ENCODE measurements around the gene RHOF.
A peak's percentile ranks its signal among the peaks of the same experiment; 100 is the strongest.

The RHOF gene

GRCh38 chr12:121804417-121805111, 11.1 kb upstream of the RHOF start:
- DNase-seq: peak; percentile 68

GRCh38 chr12:121803861-121804416, 10.5 kb upstream of the RHOF start, which contains the start of gene SETD1B:
Gene SETD1B, plus strand, starts transcription at chr12:121804009. Its CDS starts 729 bp downstream, at chr12:121804738.
- peak; percentile 83 for DNase-seq

- DNase-seq: peak; percentile 98
These were observed 9.6 kb upstream of the RHOF start for GRCh38 chr12:121802843-121803698.

GRCh38 chr12:121802485-121802842, 9.0 kb upstream of the RHOF start:
- no peak for DNase-seq

- peak; percentile 88 for DNase-seq
These were observed 8.4 kb upstream of the RHOF start for GRCh38 chr12:121801595-121802484.

- peak; percentile 75 for DNase-seq
These were observed 7.5 kb upstream of the RHOF start for GRCh38 chr12:121800694-121801594.

GRCh38 chr12:121799842-121800693, 6.6 kb upstream of the RHOF start:
- peak; percentile 95 for DNase-seq

- DNase-seq: peak; percentile 95
These were observed 5.8 kb upstream of the RHOF start for GRCh38 chr12:121799156-121799841.

GRCh38 chr12:121798787-121799155, 5.3 kb upstream of the RHOF start:
- no peak for DNase-seq

GRCh38 chr12:121797937-121798786, 4.7 kb upstream of the RHOF start:
- DNase-seq: peak; percentile 99

GRCh38 chr12:121796855-121797751, 3.6 kb upstream of the RHOF start:
- DNase-seq: peak; percentile 96

GRCh38 chr12:121795034-121795968, 1.8 kb upstream of the RHOF start:
- DNase-seq: peak; percentile 84

GRCh38 chr12:121794534-121795033, 1.1 kb upstream of the RHOF start:
- DNase-seq: peak; percentile 88

GRCh38 chr12:121793838-121794533, 498 bp upstream of the RHOF start:
- DNase-seq: peak; percentile 96

- no peak for DNase-seq
These were observed 665 bp downstream of the RHOF start for GRCh38 chr12:121792607-121793439.
